CD4-positive, alpha-beta T cell treated with Interleukin-12 subunit alpha and Interleukin-12 subunit beta, for 1 hour (primary cell): Measurements from ENCODE around the gene DLG1.

Experiments
- DNase-seq: peaks from one replicate; pipeline ENCODE4 v3.0.0-alpha.2; 2020

Gene DLG1

DNA sequence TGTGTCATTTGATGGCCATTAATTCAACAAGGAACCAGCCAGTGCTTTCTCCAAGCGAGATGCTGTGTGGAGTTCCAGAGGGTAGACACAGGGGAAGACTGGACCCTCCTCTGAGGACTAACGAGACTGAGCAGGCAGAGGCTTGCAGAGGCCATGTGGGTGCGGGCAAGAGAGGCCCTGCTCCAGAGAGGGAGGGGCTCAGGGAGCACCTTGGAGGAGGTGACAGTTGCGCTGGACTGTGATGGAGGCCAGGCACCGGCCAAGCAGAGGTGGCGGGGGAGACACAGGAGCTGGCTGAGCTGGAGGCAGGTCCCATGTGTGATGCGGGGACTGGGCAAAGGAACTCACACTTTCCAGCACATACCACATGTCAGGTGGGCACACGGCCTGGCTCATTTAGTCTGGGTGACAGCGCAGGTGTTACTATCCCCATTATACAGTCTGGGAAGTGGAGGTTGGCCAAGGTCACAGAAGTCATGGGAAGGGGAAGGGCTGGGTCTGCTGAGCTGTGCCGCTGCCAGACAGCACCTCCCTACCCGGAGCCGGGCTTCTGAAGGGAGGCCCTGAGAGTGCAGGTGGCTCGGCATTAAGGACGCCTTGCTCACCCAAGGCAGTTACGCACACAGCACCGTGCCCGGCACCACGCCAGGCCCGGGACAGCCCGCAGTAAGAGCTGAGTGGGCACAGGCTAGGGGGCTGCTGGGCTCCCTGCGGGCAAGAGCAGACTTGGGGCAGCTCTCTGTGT lies 272.5 kb downstream of the DLG1 start:
- no peak for DNase-seq

- no peak for DNase-seq
These were observed 273.3 kb downstream of the DLG1 start for GRCh38 chr3:197024881-197025735.

GRCh38 chr3:197023998-197024651 lies 274.3 kb downstream of the DLG1 start:
- DNase-seq: no peak

DNA sequence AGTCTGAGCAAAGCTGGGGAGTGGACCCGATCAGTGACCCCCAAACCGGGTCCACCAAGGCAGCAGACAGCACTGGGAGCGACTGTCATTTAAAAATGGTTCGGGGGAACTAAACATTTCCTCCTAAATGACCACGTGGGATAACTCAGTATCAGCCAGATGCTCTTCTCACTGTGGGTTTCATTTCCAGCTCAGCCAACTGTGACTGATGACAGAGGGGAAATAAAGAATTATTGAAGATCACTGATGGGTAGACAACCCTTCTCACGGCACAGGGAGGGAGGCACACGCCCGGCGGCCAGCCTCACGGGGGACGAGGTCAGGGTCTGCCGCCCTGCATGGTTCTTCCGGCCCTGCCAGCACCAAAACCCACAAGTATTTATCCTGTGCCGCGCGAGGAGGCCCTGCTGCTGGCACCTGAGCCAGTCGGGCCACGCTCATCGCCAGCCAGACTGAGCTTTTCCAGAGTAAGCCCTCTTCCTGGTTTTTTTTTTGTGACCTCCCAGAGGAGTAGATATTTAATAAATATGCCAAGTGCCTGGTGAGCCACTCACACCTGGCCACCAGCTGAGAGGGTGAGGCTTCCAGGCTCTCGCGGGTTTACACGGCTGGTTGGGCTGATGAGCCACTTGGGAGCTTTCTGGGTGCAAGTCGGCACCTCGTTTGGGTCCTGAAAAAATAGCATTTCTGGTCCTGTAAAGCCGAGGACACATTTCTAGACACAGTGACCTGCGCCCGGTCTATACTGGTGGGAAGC lies 275.0 kb downstream of the DLG1 start:
- no peak for DNase-seq

DNA sequence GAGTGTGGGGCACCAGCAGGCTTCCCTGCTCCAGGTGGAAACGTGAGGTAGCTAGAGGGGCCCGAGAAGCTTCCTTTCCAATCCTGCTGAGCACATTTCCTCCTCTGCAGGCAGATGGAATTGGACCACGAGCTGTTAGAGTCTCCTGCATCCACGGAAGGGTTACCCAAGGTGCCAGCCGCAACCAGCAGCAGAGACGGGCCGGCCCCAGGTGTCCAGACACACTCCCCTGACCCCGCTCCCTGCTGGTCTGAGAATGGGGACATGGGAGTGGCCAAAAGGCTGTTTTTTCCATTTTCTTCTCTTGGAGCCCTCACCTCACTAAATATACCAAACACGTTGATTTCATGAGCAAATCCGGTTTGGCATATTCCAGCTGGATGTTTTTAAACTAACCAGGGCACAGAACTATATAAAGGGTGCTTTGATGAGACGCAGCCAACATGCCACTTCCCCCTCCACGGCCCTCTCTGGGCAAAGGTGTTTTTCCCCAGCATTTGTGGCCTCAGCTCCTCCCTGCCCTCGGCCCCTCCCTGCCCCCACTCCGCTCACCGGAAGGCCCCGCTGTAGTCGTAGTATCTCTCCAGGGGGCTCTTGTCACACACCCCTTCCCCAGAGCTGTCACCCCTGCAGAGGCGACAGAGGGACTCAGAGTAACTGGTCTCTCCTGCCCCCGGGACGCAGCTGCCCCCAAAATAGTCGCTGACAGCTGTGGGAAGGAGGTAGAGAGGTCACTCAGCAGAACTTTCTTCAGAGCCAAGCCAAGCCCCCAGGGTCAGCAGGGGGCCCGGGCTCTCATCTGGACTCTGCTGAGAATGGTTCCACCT lies 275.8 kb downstream of the DLG1 start:
- DNase-seq: no peak

DNA sequence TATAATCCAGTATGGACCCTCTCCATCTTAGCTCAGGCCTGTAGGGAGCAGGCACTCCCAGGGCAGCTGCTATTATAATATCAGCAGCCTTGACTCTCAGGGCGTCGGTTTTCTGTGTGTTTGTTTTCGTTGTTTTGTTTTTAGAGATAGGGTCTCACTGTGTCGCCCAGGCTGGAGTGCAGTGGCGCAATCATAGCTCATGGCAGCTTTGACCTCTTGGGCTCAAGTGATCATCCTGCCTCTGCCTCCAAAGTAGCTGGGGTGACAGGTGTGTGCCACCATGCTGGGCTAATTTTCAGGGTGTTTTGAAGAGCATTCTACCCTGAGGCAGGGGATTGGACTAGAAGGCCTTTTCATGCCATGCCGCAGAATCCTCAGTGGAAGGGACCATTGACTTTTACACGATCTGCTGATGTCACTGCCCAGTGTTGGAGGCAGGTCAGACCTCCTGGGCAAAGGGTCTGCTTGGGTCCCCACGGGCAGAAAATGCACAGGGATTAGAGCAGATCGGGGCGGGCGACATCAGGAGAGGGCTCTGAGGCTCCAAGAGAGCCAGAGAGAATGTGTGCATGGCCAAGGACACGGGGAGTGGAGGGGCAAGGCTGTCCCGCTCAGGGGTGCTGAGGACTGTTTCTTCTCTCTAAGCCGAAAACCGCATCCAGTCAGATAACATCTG lies 276.5 kb downstream of the DLG1 start:
- DNase-seq: no peak

- no peak for DNase-seq
These were observed 277.2 kb downstream of the DLG1 start for GRCh38 chr3:197021231-197021630.

DNA sequence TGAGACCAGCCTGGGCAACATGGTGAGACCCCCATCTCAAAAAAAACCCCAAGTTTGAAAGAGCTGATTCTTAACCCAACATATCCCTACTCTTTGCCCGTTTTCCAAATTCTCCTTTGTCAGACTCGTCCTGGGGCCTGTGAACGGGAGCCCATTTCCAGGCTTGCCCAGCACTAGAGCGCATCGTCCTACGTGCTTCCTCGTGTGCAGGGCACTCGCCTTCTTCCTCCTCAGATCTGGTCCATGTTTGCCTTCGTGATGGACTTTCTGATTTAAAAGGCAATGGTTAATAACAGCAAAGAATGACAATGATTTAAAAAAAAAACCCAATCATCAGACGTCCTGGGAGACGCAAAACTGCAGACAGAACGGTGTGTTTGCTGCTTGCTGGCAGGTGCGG lies 278.9 kb downstream of the DLG1 start:
- no peak for DNase-seq

- no peak for DNase-seq
These were observed 279.4 kb downstream of the DLG1 start for GRCh38 chr3:197019021-197019420.

DNA sequence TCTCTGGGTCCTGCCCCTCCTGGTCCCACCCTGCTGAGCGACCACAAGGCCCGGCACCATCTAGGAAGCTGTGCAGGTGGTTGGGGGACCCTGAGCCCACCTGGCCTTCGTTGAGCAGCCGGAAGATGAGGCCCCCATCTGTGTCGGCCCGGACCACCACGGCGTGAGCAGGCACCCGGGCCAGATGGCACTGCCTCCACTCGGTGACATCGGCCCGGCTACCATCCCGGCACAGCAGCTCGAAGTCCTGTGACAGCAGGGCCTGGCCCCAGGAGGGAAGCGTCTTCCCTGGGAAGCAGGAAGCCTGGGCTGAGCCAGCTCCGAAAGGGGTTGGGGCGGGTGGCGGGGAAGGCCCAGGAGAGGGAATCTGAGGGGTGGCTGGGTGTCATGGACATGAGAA lies 281.4 kb downstream of the DLG1 start:
- no peak for DNase-seq

DNA sequence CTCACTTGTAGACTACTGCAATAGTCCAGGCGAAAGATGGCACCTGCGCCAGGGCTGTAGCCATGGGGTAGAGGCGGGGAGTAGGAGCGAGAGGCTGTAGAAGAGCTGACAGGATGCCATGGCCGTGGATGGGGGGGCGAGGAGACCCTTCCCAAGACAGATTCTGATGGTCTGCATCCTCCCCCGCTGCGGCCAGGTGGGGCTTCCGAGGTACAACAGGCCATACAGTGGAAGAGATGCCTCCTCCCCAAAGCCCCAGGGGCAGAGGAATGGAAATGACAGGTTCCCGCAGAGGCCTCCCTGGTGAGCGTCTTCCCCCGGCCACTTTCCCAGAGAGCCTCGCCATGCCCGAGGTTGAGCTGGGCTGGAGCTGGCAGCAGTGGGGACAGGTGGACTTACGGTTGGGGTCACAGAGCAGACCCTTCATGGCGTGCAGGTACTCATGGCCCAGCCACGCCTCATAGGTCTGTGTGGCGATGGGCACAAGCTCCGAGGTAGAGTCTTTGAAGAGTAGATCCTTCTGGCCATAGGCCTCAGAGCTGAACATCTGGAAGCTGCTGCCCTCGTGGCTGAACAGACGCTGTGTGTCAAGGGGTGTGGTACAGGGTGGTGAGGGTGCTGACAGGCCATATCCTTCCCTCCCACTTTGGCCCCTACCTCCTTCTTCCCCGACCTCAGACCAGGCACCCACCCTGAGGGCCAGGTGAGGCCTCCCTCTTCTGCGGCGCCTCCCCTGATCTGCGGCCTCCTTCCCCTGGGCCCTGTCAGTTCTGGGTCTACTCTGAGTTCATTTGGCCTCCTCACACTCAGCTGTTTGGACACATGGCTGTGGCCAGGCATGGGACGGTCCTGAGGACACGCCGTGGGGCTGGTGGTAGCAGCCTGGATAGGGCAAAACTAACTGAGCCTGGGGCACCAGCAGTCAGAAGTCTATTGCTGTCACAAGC lies 282.3 kb downstream of the DLG1 start:
- DNase-seq: no peak

DNA sequence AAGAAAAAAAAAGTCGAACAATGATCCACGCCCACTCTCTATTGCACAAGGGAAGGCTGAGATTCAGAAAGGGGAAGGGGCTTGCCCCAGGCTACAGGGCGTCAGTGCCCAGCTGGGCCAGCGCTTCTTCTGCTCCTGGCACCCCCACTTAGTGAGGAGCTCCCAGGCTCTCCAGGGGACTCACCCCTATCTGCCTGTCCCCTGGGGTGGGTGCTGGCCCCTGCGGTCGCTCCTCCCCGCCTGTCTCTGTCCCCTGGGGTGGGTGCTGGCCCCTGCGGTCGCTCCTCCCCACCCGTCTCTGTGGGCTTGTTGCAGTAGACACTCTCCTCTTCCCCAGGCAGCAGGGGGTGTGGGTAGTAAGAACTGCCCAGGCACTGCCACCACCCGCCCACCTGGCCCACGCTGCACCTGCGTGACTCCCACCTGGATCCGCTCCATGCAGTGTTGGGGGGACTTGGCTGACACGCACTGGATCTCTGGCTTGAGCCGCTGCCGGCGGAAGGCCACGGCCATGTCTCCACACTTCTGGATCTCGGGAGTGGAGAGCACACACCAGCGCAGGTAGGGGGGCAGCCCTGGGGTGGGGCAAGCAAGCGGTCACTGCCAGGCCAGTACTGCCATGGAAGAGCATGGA lies 283.4 kb downstream of the DLG1 start:
- DNase-seq: no peak

DNA sequence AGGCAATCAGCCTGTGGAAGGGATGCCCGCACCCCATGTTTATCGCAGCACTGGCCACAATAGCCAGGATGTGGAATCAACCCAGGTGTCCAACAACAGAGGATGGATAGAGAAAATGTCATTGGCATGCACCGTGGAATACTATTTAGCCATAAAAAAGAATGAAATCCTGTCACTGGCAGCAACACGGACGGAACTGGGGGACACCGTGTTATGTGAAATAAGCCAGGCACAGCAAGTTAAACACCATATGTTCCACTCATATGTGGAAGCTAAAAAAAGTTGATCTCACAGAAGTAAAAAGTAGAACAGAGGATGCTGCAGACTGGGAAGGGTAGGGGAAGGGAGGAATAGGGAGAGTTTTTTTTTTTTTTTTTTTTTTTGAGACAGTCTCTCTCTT lies 284.4 kb downstream of the DLG1 start:
- no peak for DNase-seq

GRCh38 chr3:197012540-197012883 lies 285.9 kb downstream of the DLG1 start:
- no peak for DNase-seq

DNA sequence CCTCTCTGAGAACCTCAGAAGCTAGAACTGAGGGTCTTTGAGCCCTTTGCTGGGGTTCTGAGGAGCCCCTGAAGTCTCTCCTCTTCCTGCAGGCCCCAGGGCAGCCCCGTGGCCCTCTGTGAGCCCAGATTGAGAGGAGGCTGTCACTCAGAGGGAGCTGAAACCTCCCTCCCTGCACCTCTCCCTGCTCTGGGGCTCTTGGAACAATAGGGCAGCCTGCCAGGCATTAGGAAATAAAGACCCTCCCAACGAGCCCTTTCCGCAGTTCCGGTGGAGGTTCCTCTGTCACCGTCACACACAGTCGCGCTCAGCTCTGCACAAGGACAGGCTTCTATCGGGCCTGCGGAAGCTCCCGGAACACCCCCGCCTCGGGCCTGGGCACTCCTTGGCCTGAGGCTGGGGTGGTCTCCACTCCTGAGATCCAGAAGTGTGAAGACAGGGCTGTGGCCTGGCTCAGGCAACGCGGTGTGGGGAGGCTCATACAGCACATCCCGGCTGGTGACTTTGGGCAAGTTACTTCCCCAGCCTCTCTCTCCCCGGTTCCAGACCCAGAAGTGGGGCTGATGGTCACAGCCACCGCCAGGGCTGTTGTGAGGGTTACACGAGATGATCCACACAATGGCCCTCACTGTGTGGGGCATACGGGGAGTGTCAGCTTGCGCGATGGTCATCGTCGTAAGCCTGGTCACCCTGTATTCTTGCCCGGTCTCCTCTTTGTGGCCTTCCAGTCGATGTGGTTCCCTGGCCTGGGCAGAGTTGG lies 286.5 kb downstream of the DLG1 start:
- no peak for DNase-seq

GRCh38 chr3:197010556-197011351 lies 287.7 kb downstream of the DLG1 start:
- DNase-seq: no peak

- no peak for DNase-seq
These were observed 288.8 kb downstream of the DLG1 start for GRCh38 chr3:197009532-197010019.
